ENCODE data around the gene FCHSD2.

GRCh38 chr11:73012121-73012863 lies 129.8 kb downstream of the FCHSD2 start:
- TF ChIP-seq CTCF (conservative IDR thresholded peaks at IDR 0.05; ENCODE audit: low read depth, low read length) (no peak), EZH2 (IDR thresholded peaks at IDR 0.05; ENCODE audit: low read length, unreplicated experiment) (no peak)
